Putamen (tissue), 1 donor: ENCODE measurements around the gene POTEM.
"Not testable (repeated sequence)": the region's sequence is repeated elsewhere in the genome, so short reads cannot be mapped to it uniquely, and the experiment has no call there.

ENCODE experiments used
- DNase-seq: peaks from one replicate; pipeline ENCODE4 v3.0.0-alpha.2; 2016; ENCODE audit warnings: low spot score

Gene POTEM

GRCh38 chr14:18967134-18967533 is at the start of gene POTEM:
POTEM (plus strand) TSS chr14:18967434; CDS start chr14:18967486, 52 bp downstream.
- DNase-seq, result not testable (repeated sequence)

- DNase-seq, result not testable (repeated sequence)
Observed at GRCh38 chr14:18918345-18918744, 48.9 kb upstream of the POTEM start.

- not testable (repeated sequence) for DNase-seq
Observed at GRCh38 chr14:18920052-18920451, 47.2 kb upstream of the POTEM start.

GRCh38 chr14:18921055-18921701 is 46.1 kb upstream of the POTEM start:
- DNase-seq, result not testable (repeated sequence)

- DNase-seq, result not testable (repeated sequence)
Observed at GRCh38 chr14:18936848-18937247, 30.4 kb upstream of the POTEM start.

- DNase-seq, result not testable (repeated sequence)
Observed at GRCh38 chr14:18938733-18939132, 28.5 kb upstream of the POTEM start.

GRCh38 chr14:18949939-18950338 is 17.3 kb upstream of the POTEM start:
- not testable (repeated sequence) for DNase-seq

GRCh38 chr14:18953085-18953484 is 14.1 kb upstream of the POTEM start:
- not testable (repeated sequence) for DNase-seq

GRCh38 chr14:18955816-18956215 is 11.4 kb upstream of the POTEM start:
- DNase-seq, result not testable (repeated sequence)

GRCh38 chr14:18961576-18961975 is 5.7 kb upstream of the POTEM start:
- not testable (repeated sequence) for DNase-seq

GRCh38 chr14:18962143-18962542 is 5.1 kb upstream of the POTEM start:
- DNase-seq, result not testable (repeated sequence)

- not testable (repeated sequence) for DNase-seq
Observed at GRCh38 chr14:18963276-18963675, 4.0 kb upstream of the POTEM start.

GRCh38 chr14:18964878-18965277 is 2.4 kb upstream of the POTEM start:
- not testable (repeated sequence) for DNase-seq

- not testable (repeated sequence) for DNase-seq
Observed at GRCh38 chr14:19002566-19002965, 35.3 kb downstream of the POTEM start.

GRCh38 chr14:19006490-19006889 is 39.3 kb downstream of the POTEM start:
- DNase-seq, result not testable (repeated sequence)

- DNase-seq, result not testable (repeated sequence)
Observed at GRCh38 chr14:19007678-19008077, 40.4 kb downstream of the POTEM start.

GRCh38 chr14:19011029-19011428 is 43.8 kb downstream of the POTEM start:
- DNase-seq, result not testable (repeated sequence)

- not testable (repeated sequence) for DNase-seq
Observed at GRCh38 chr14:19011703-19012102, 44.5 kb downstream of the POTEM start.

- not testable (repeated sequence) for DNase-seq
Observed at GRCh38 chr14:19015185-19015584, 48.0 kb downstream of the POTEM start.

- DNase-seq, result not testable (repeated sequence)
Observed at GRCh38 chr14:19025080-19025589, 57.9 kb downstream of the POTEM start.

GRCh38 chr14:19026649-19027351 is 59.6 kb downstream of the POTEM start:
- DNase-seq, result not testable (repeated sequence)

- not testable (repeated sequence) for DNase-seq
Observed at GRCh38 chr14:19027895-19028294, 60.7 kb downstream of the POTEM start.

- not testable (repeated sequence) for DNase-seq
Observed at GRCh38 chr14:19036811-19037382, 69.7 kb downstream of the POTEM start.
